ENCODE measurements around the gene PDSS2. TPM values are rescaled to one million over a fixed set of nuclear protein-coding genes. Genes with fewer than 3 reads are reported as not detected.

The PDSS2 gene
- total RNA-seq, 1 donor from 2014 or later: 10.7 TPM

DNA sequence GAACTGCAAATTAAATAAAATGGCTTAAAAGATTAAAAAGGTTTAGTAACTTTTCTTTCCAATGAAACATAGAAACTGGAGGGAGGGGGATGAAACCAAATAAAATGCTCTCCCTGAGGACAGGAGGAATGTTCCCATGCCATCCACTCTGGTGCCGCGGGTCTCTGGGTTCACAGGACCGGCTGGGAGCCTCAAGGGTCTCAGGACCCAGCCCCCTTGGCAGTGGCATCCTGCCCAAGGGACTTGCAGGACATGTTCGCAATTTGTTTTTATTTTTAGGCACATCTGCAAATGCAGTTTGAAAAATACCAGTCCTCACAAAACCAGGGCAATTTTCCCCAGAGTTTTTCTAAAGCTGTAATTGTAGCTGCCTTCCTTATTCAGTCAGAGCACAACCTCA is 351.6 kb downstream of the PDSS2 start:
- DNase-seq (ENCODE audit: low spot score in 2 of 2, unreplicated experiment in 2 of 2): no peak
- Mint-ChIP-seq H3K4me1 (no peaks in the 10 kb centered on the region), H3K27ac (no peak overlapping the region), H3K36me3 (peaks cover 2% of the 10 kb centered on the region), H3K27me3 (ENCODE audit: low read depth) (no peaks in the 10 kb centered on the region), H3K4me3 (no peak overlapping the region), H3K9me3 (no peaks in the 10 kb centered on the region)
- TF ChIP-seq, protein P1, sequence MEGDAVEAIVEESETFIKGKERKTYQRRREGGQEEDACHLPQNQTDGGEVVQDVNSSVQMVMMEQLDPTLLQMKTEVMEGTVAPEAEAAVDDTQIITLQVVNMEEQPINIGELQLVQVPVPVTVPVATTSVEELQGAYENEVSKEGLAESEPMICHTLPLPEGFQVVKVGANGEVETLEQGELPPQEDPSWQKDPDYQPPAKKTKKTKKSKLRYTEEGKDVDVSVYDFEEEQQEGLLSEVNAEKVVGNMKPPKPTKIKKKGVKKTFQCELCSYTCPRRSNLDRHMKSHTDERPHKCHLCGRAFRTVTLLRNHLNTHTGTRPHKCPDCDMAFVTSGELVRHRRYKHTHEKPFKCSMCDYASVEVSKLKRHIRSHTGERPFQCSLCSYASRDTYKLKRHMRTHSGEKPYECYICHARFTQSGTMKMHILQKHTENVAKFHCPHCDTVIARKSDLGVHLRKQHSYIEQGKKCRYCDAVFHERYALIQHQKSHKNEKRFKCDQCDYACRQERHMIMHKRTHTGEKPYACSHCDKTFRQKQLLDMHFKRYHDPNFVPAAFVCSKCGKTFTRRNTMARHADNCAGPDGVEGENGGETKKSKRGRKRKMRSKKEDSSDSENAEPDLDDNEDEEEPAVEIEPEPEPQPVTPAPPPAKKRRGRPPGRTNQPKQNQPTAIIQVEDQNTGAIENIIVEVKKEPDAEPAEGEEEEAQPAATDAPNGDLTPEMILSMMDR (IDR thresholded peaks at IDR 0.05; ENCODE audit: unreplicated experiment): no peak

DNA sequence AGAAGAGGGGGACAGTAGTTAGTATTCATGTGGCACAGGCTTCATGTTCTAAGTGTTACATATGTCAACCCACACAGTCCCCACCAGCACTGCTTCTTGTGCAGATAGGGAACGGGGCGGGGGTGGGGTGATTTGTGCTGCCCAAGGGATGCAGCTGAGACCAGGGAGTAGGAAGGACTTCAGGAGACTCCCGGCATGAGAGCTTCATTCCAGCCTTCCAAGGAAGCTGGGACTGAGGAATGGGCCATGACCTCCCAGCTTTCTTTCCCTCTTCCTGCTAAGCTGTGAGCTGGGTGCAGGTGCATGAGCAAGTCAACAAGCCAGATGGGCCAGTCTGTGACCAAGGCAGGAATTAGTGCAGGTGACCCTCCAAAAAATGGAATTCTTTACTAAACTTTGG is 353.2 kb downstream of the PDSS2 start:
- Mint-ChIP-seq H3K27me3 (ENCODE audit: low read depth) (no peaks in the 10 kb centered on the region), H3K4me1 (peaks cover 8% of the 10 kb centered on the region), H3K4me3 (no peak overlapping the region), H3K27ac (no peak overlapping the region), H3K36me3 (peaks cover 2% of the 10 kb centered on the region), H3K9me3 (no peaks in the 10 kb centered on the region)
- TF ChIP-seq, protein P1 (IDR thresholded peaks at IDR 0.05; ENCODE audit: unreplicated experiment): no peak
- no peak for DNase-seq (ENCODE audit: low spot score in 2 of 2, unreplicated experiment in 2 of 2)

DNA sequence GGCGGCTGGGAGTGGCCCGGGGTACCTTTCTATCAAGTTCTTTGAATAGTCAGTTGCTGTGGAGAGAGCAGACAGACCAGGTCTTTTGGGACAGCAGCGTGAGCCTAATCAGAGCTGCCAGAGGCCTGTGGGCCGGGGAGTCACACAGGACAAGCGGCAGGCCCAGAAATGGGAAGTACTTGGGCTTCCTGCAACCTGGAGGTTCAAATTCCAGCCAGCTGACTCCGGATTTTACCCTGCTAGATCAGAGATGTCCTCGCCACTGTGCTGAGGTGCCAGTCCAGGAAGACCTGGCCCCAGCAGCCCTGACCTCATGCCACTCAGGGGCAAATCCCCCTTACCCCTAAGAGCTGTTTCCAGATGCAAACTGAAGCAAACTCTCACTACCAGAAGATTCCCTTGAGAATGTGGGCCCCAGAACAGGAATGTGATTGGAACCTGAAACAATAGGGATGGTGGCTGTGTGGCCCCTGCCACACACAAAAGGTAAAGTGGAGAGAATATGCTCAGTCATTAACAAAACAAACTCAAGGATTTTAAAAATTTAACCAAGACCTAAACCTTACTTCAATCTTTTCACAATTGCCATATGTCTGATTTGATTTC is 353.8 kb downstream of the PDSS2 start:
- TF ChIP-seq, protein P1 (IDR thresholded peaks at IDR 0.05; ENCODE audit: unreplicated experiment): no peak
- Mint-ChIP-seq H3K9me3 (no peaks in the 10 kb centered on the region), H3K36me3 (peaks cover 2% of the 10 kb centered on the region), H3K4me3 (no peak overlapping the region), H3K27me3 (ENCODE audit: low read depth) (no peaks in the 10 kb centered on the region), H3K4me1 (peaks cover 8% of the 10 kb centered on the region), H3K27ac (no peak overlapping the region)
- no peak for DNase-seq (ENCODE audit: low spot score in 2 of 2, unreplicated experiment in 2 of 2)

DNA sequence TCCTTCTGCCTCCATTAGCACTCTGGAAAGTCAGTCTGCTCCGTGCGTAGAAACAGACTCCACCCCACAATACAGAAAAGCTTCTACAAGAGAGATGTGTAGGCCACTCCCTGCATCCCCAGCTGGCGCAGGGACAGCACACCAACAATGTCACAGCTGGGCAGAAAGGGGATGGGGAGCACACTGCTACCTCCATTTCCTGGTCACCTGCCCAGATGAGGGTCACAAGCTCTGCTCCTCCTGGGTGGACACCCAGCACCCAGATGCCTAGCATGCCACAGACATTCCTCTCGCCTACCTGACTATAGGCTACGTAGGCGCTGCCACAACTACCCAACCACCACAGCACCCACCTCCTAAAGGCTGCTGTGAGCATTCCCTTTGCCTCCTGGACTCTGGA is 356.3 kb downstream of the PDSS2 start:
- Mint-ChIP-seq H3K4me1 (peaks cover 8% of the 10 kb centered on the region), H3K36me3 (peaks cover 5% of the 10 kb centered on the region), H3K4me3 (no peak overlapping the region), H3K27ac (no peak overlapping the region), H3K27me3 (ENCODE audit: low read depth) (no peaks in the 10 kb centered on the region), H3K9me3 (no peaks in the 10 kb centered on the region)
- DNase-seq (ENCODE audit: low spot score in 2 of 2, unreplicated experiment in 2 of 2): no peak
- TF ChIP-seq, protein P1 (IDR thresholded peaks at IDR 0.05; ENCODE audit: unreplicated experiment): no peak

Other genes starting within 250 kb of the PDSS2 start
- gene SOBP, start 30.6 kb upstream of the PDSS2 start, total RNA-seq: 7.6 to 8.8 TPM (median 7.6 TPM) in 3 replicates